ENCODE data around the gene RMRP. TPM values are rescaled to one million over a fixed set of nuclear protein-coding genes. Genes with fewer than 3 reads are reported as not detected.
A peak's percentile ranks its signal among the peaks of the same experiment; 100 is the strongest.

The RMRP gene
- over 10,000 TPM; 10,694 to 13,592 TPM for total RNA-seq

GRCh38 chr9:35657546-35658136 lies at the start of gene RMRP:
Gene RMRP (minus strand): TSS chr9:35658019.
- POLR2A ChIA-PET = interaction anchor here (0.6 to 3.3 kb wide), 14 partner anchors 10 to 99 kb away, joined by 3 to 43 read pairs (median 3); partner anchors contain the start of genes CREB3 and TLN1
- Mint-ChIP-seq H3K27ac (peak within 1 kb of the TSS; percentile 96), H3K9me3 (peaks cover 2% of the 10 kb centered on the region), H3K4me3 (peak within 1 kb of the TSS; percentile 86), H3K36me3 (peaks cover 33% of the 10 kb centered on the region), H3K27me3 (peaks cover 2% of the 10 kb centered on the region), H3K4me1 (ENCODE audit: low read depth) (peaks cover 64% of the 10 kb centered on the region)
- intact Hi-C loops (cut with micrococcal nuclease) = loop anchor here (1.0 to 5.0 kb wide), 7 partner anchors 8 to 585 kb away; partner anchors contain the start of genes CREB3, HINT2, TESK1 and TLN1
- peak; percentile 96 for DNase-seq
- CTCF ChIA-PET = interaction anchor here (0.7 to 12.1 kb wide), 21 partner anchors 10 to 224 kb away, joined by 3 to 101 read pairs (median 5); partner anchors contain the start of genes CA9, CREB3, GBA2 and RGP1

DNA sequence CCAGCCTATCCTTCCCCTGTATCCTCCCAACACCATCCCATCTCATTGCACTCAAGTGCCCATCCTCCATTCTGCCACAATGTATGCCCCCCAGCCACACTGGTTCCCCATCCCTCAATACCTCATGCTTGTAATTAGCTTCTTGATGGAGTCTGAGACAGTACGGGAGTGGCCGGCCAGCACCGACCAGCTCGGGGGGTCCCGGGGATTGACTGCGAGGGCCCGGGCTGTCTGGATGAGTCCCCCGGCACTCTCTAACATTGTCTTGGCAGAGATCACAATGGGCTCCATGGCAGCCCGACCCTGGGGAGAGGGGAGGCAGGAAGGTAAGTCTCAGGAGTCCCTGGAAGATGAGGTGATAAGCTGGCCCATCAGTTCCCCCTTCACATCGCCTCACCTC lies 49.1 kb upstream of the RMRP start:
- no peak for DNase-seq
- H3K4me3 Mint-ChIP-seq = no peak overlapping the region
- H3K27ac Mint-ChIP-seq = no peak overlapping the region
- no peaks in the 10 kb centered on the region for H3K9me3 Mint-ChIP-seq
- H3K36me3 Mint-ChIP-seq = peaks cover 71% of the 10 kb centered on the region
- CTCF ChIA-PET = interaction anchor here (0.8 to 2.8 kb wide), 4 partner anchors 10 to 175 kb away, joined by 3 to 9 read pairs (median 4); no protein-coding TSS in a partner anchor
- intact Hi-C loops (cut with micrococcal nuclease) = no loop called here
- H3K27me3 Mint-ChIP-seq = no peaks in the 10 kb centered on the region
- POLR2A ChIA-PET = no interaction called here
- peaks cover 4% of the 10 kb centered on the region for H3K4me1 Mint-ChIP-seq (ENCODE audit: low read depth)

- H3K36me3 Mint-ChIP-seq = peaks cover 63% of the 10 kb centered on the region
- no peaks in the 10 kb centered on the region for H3K27me3 Mint-ChIP-seq
- intact Hi-C loops (cut with micrococcal nuclease) = no loop called here
- H3K9me3 Mint-ChIP-seq = no peaks in the 10 kb centered on the region
- ChIA-PET POLR2A (interaction anchor here (0.8 kb wide), 1 partner anchor 59 kb away, joined by 3 read pairs; no protein-coding TSS in a partner anchor), CTCF (interaction anchor here (0.7 to 2.8 kb wide), 5 partner anchors 9 to 32 kb away, joined by 3 to 15 read pairs (median 4); no protein-coding TSS in a partner anchor)
- no peak overlapping the region for H3K27ac Mint-ChIP-seq
- H3K4me3 Mint-ChIP-seq = no peak overlapping the region
- no peaks in the 10 kb centered on the region for H3K4me1 Mint-ChIP-seq (ENCODE audit: low read depth)
- no peak for DNase-seq
Measured at GRCh38 chr9:35705836-35706430, 48.1 kb upstream of the RMRP start.

GRCh38 chr9:35705372-35705771 lies 47.6 kb upstream of the RMRP start:
- DNase-seq = no peak
- Mint-ChIP-seq H3K4me1 (ENCODE audit: low read depth) (no peaks in the 10 kb centered on the region), H3K27me3 (no peaks in the 10 kb centered on the region), H3K36me3 (peaks cover 58% of the 10 kb centered on the region), H3K4me3 (no peak overlapping the region), H3K27ac (no peak overlapping the region), H3K9me3 (no peaks in the 10 kb centered on the region)
- POLR2A ChIA-PET = interaction anchor here (0.8 kb wide), 1 partner anchor 58 kb away, joined by 3 read pairs; no protein-coding TSS in a partner anchor
- CTCF ChIA-PET = interaction anchor here (1.1 to 2.2 kb wide), 2 partner anchors 10 to 32 kb away, joined by 3 to 15 read pairs; no protein-coding TSS in a partner anchor
- intact Hi-C loops (cut with micrococcal nuclease) = no loop called here

- Mint-ChIP-seq H3K4me3 (no peak overlapping the region), H3K36me3 (peaks cover 53% of the 10 kb centered on the region), H3K9me3 (no peaks in the 10 kb centered on the region), H3K27me3 (no peaks in the 10 kb centered on the region), H3K27ac (no peak overlapping the region), H3K4me1 (ENCODE audit: low read depth) (no peaks in the 10 kb centered on the region)
- DNase-seq = no peak
- ChIA-PET CTCF (interaction anchor here (0.7 to 2.2 kb wide), 3 partner anchors 8 to 46 kb away, joined by 4 to 15 read pairs (median 5); partner anchors contain the start of genes CCDC107 and RMRP), POLR2A (no interaction called here)
- intact Hi-C loops (cut with micrococcal nuclease) = no loop called here
Measured at GRCh38 chr9:35703906-35704672, 46.3 kb upstream of the RMRP start.

GRCh38 chr9:35702696-35703095 lies 44.9 kb upstream of the RMRP start:
- no peaks in the 10 kb centered on the region for H3K27me3 Mint-ChIP-seq
- intact Hi-C loops (cut with micrococcal nuclease) = no loop called here
- H3K4me1 Mint-ChIP-seq (ENCODE audit: low read depth) = no peaks in the 10 kb centered on the region
- H3K4me3 Mint-ChIP-seq = no peak overlapping the region
- DNase-seq = no peak
- no peak overlapping the region for H3K27ac Mint-ChIP-seq
- no peaks in the 10 kb centered on the region for H3K9me3 Mint-ChIP-seq
- ChIA-PET POLR2A (no interaction called here), CTCF (interaction anchor here (1.2 kb wide), 1 partner anchor 20 kb away, joined by 3 read pairs; no protein-coding TSS in a partner anchor)
- peaks cover 52% of the 10 kb centered on the region for H3K36me3 Mint-ChIP-seq

- no peak for DNase-seq
- Mint-ChIP-seq H3K4me1 (ENCODE audit: low read depth) (peaks cover 2% of the 10 kb centered on the region), H3K27ac (no peak overlapping the region), H3K27me3 (no peaks in the 10 kb centered on the region), H3K4me3 (no peak overlapping the region), H3K36me3 (peaks cover 46% of the 10 kb centered on the region), H3K9me3 (no peaks in the 10 kb centered on the region)
- ChIA-PET POLR2A (no interaction called here), CTCF (no interaction called here)
- intact Hi-C loops (cut with micrococcal nuclease) = no loop called here
Measured at GRCh38 chr9:35700942-35701341, 43.1 kb upstream of the RMRP start.

- Mint-ChIP-seq H3K36me3 (peaks cover 46% of the 10 kb centered on the region), H3K4me3 (no peak overlapping the region), H3K9me3 (no peaks in the 10 kb centered on the region), H3K4me1 (ENCODE audit: low read depth) (peaks cover 2% of the 10 kb centered on the region), H3K27ac (no peak overlapping the region), H3K27me3 (no peaks in the 10 kb centered on the region)
- no peak for DNase-seq
- CTCF ChIA-PET = no interaction called here
- intact Hi-C loops (cut with micrococcal nuclease) = no loop called here
- POLR2A ChIA-PET = no interaction called here
Measured at GRCh38 chr9:35700031-35700430, 42.2 kb upstream of the RMRP start.

GRCh38 chr9:35698231-35698630 lies 40.4 kb upstream of the RMRP start:
- DNase-seq = no peak
- ChIA-PET CTCF (interaction anchor here (3.0 to 6.9 kb wide), 5 partner anchors 10 to 86 kb away, joined by 28 to 82 read pairs (median 30); partner anchors contain the start of genes CREB3 and TLN1), POLR2A (no interaction called here)
- no peak overlapping the region for H3K4me3 Mint-ChIP-seq
- intact Hi-C loops (cut with micrococcal nuclease) = loop anchor here (5.0 kb wide), 1 partner anchor 41 kb away; the partner anchor contains the start of genes CCDC107 and RMRP
- H3K9me3 Mint-ChIP-seq = no peaks in the 10 kb centered on the region
- H3K27ac Mint-ChIP-seq = no peak overlapping the region
- H3K4me1 Mint-ChIP-seq (ENCODE audit: low read depth) = peaks cover 2% of the 10 kb centered on the region
- peaks cover 28% of the 10 kb centered on the region for H3K36me3 Mint-ChIP-seq
- H3K27me3 Mint-ChIP-seq = no peaks in the 10 kb centered on the region

- intact Hi-C loops (cut with micrococcal nuclease) = loop anchor here (5.0 kb wide), 1 partner anchor 40 kb away; the partner anchor contains the start of genes CCDC107 and RMRP
Measured at GRCh38 chr9:35697486-35697885, 39.7 kb upstream of the RMRP start.

DNA sequence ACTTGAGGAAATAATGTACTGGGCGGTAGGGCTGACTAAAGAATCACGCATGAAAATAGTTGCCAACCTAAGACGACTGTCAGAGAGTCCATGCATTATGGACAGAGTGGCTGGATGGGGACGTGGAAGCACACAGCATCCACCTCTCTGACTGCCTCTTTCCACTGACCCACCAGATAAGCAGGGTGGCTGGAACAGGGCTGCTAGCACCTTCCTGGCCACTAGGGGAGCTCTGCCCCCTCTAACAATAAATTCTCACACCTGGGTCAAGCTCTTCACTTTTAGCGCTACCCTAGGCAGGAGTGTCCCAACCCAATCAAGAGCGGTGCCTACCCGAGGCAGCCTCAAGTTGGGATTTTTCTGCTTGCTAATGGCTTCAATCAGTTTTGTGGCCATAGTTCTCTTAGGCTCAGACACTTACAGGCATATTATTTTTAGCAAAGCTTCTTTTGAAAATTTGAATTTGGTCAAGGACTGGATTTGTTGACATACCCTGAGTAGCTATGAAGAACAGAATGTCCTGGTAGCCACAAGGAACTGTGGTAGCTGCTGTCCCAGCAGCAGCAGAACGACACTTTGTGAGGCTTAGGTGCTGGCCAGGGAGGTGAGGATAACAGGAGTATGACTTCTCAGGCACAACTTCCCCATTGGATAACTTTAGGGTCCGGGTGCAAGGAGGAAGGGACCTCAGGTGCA lies 38.8 kb upstream of the RMRP start:
- no peak overlapping the region for H3K4me3 Mint-ChIP-seq
- H3K36me3 Mint-ChIP-seq = peaks cover 22% of the 10 kb centered on the region
- ChIA-PET POLR2A (interaction anchor here (1.0 to 1.5 kb wide), 5 partner anchors 20 to 60 kb away, joined by 3 to 6 read pairs (median 4); partner anchors contain the start of genes CCDC107 and TLN1), CTCF (interaction anchor here (0.6 to 6.9 kb wide), 40 partner anchors 8 to 1303 kb away, joined by 3 to 82 read pairs (median 7); partner anchors contain the start of genes ARHGEF39, CA9, CCDC107 and CD72)
- H3K27me3 Mint-ChIP-seq = no peaks in the 10 kb centered on the region
- H3K4me1 Mint-ChIP-seq (ENCODE audit: low read depth) = peaks cover 2% of the 10 kb centered on the region
- H3K9me3 Mint-ChIP-seq = no peaks in the 10 kb centered on the region
- intact Hi-C loops (cut with micrococcal nuclease) = loop anchor here (5.0 kb wide), 1 partner anchor 39 kb away; the partner anchor contains the start of genes CCDC107 and RMRP
- peak; percentile 71 for DNase-seq
- H3K27ac Mint-ChIP-seq = no peak overlapping the region

More at GRCh38 chr9:35697486-35697885, 39.7 kb upstream of the RMRP start:
- H3K27me3 Mint-ChIP-seq = no peaks in the 10 kb centered on the region
- ChIA-PET CTCF (interaction anchor here (1.2 to 6.9 kb wide), 17 partner anchors 9 to 116 kb away, joined by 3 to 82 read pairs (median 26); partner anchors contain the start of genes ARHGEF39, CCDC107, CREB3 and RMRP), POLR2A (no interaction called here)
- DNase-seq = no peak
- peaks cover 2% of the 10 kb centered on the region for H3K4me1 Mint-ChIP-seq (ENCODE audit: low read depth)
- H3K9me3 Mint-ChIP-seq = no peaks in the 10 kb centered on the region
- H3K27ac Mint-ChIP-seq = no peak overlapping the region
- no peak overlapping the region for H3K4me3 Mint-ChIP-seq
- H3K36me3 Mint-ChIP-seq = peaks cover 22% of the 10 kb centered on the region
